Measurements from ENCODE around the gene ENTPD8.

- TF ChIP-seq POLR2AphosphoS5 (IDR thresholded peaks at IDR 0.05) (no peak), CTCF (IDR thresholded peaks at IDR 0.05) (no peak), EP300 (IDR thresholded peaks at IDR 0.05) (no peak), POLR2A (IDR thresholded peaks at IDR 0.05) (no peak)
Measured at GRCh38 chr9:137387114-137387890, 53.9 kb downstream of the ENTPD8 start.

All from gastroesophageal sphincter (tissue), 3 donors.